GM12878 (cell line): Measurements from ENCODE around the gene ASAP3. TPM values are rescaled to one million over a fixed set of nuclear protein-coding genes. Genes with fewer than 3 reads are reported as not detected.

Source experiments
- ATAC-seq: fragments of 200-7000 bp; cut with Tn5 transposase; 3 replicates; pipeline ENCODE4 v1.9.1; 2020; ENCODE audit warnings: mild to moderate bottlenecking, moderate library complexity
- BruUV-seq: library from RNA; stranded (reverse); fragments of 400-500 nt; replicated peaks from 2 replicates; lab custom pipeline; 2021; lab: Mats Ljungman, UMichigan
- CTCF ChIA-PET: fragments of 300-600 bp; sonication (Branson Sonifier 250); formaldehyde crosslinking; extraction: SDS; loops from one replicate; lab custom pipeline; 2021; ENCODE audit warnings: inconsistent platforms; lab: Yijun Ruan, JAX
- POLR2A ChIA-PET: fragments of 350-600 bp; formaldehyde crosslinking; extraction: SDS; loops from one replicate; lab custom pipeline; 2021; ENCODE audit warnings: inconsistent platforms; lab: Charles Lee
- RAD21 ChIA-PET: fragments of 300-600 bp; sonication (Branson Sonifier 250); formaldehyde crosslinking; loops from one replicate; lab custom pipeline; 2023; ENCODE audit warnings: antibody characterized with exemption; ENCODE audit not compliant: unreplicated experiment; lab: Charles Lee
- SMC1A ChIA-PET: fragments of 300-600 bp; sonication (Branson Sonifier 250); formaldehyde crosslinking; loops from one replicate; lab custom pipeline; 2023; ENCODE audit not compliant: unreplicated experiment, uncharacterized antibody; lab: Charles Lee
- DNase-seq: peaks from one replicate; pipeline ENCODE4 v3.0.0-alpha.2; 2011; ENCODE audit warnings: low read depth, low spot score
- FAIRE-seq: peaks from 3 replicates; lab custom pipeline; 2011; peaks lifted over from hg19 to GRCh38; lab: Jason Lieb, UNC
- H2AFZ ChIP-seq: 2 replicates; pipeline ENCODE4 v1.6.0; 2011; ENCODE audit warnings: low read depth, low read length, control low read depth; ENCODE audit not compliant: control insufficient read depth
- H3K27ac ChIP-seq: 2 replicates; pipeline ENCODE4 v1.5.1; 2011; ENCODE audit warnings: control low read depth; ENCODE audit not compliant: control insufficient read depth, insufficient read depth
- H3K27me3 ChIP-seq, 2 experiments: replicated peaks in 1 of 2; 2 replicates each; pipeline versions ENCODE4 v1.6.0 to v1.6.1; 2011; ENCODE audit warnings: low read length in 1 of 2; ENCODE audit not compliant: control insufficient read depth in 2 of 2, insufficient read depth in 2 of 2
- H3K36me3 ChIP-seq, 2 experiments: 2 replicates each; pipeline ENCODE4 v1.5.1; 2011; ENCODE audit warnings: low read length in 1 of 2; ENCODE audit not compliant: control insufficient read depth in 2 of 2, insufficient read depth in 2 of 2
- H3K4me1 ChIP-seq: 2 replicates; pipeline ENCODE4 v1.6.1; 2011; ENCODE audit warnings: mild to moderate bottlenecking, low read length, moderate library complexity, mixed read lengths; ENCODE audit not compliant: control insufficient read depth, insufficient read depth
- H3K4me2 ChIP-seq: 2 replicates; pipeline ENCODE4 v1.6.0; 2011; ENCODE audit warnings: control low read depth; ENCODE audit not compliant: control insufficient read depth, insufficient read depth
- H3K4me3 ChIP-seq: fragments of 200-600 bp; sonication (generic); 2 replicates; pipeline ENCODE4 v1.5.1; 2016
- H3K79me2 ChIP-seq: 2 replicates; pipeline ENCODE4 v1.6.0; 2011; ENCODE audit warnings: low read length; ENCODE audit not compliant: control insufficient read depth, insufficient read depth
- H3K9ac ChIP-seq: 2 replicates; pipeline ENCODE4 v1.8.0; 2011; ENCODE audit warnings: low read length, control low read depth, mixed read lengths; ENCODE audit not compliant: control insufficient read depth, insufficient read depth
- H3K9me3 ChIP-seq: replicated peaks from 3 replicates; pipeline ENCODE4 v1.5.1; 2011; ENCODE audit warnings: mild to moderate bottlenecking, low read length; ENCODE audit not compliant: control insufficient read depth, insufficient read depth
- H4K20me1 ChIP-seq: 2 replicates; pipeline ENCODE4 v1.6.0; 2011; ENCODE audit not compliant: control insufficient read depth, insufficient read depth
- BCLAF1 ChIP-seq: fragments of 450-650 bp; IDR thresholded peaks from 2 replicates; pipeline ENCODE4 v1.6.1; 2017; ENCODE audit warnings: antibody characterized with exemption, mild to moderate bottlenecking, moderate library complexity
- CREM ChIP-seq: IDR thresholded peaks from 2 replicates; pipeline ENCODE4 v1.6.1; 2014; ENCODE audit warnings: antibody characterized with exemption, low read depth
- FOS ChIP-seq: IDR thresholded peaks from 3 replicates; pipeline ENCODE4 v1.6.1; 2011; ENCODE audit warnings: borderline replicate concordance; ENCODE audit not compliant: insufficient read length; ENCODE audit errors: extremely low read depth
- FOXM1 ChIP-seq: IDR thresholded peaks from 2 replicates; pipeline ENCODE4 v1.6.1; 2012; ENCODE audit warnings: low read depth, mild to moderate bottlenecking, inconsistent platforms, low read length, moderate library complexity
- GABPA ChIP-seq: IDR thresholded peaks from 2 replicates; pipeline ENCODE4 v1.6.1; 2014; ENCODE audit warnings: antibody characterized with exemption, low read depth, mild to moderate bottlenecking, inconsistent platforms
- IKZF2 ChIP-seq, 2 experiments: fragments of 450-650 bp; IDR thresholded peaks; 2 replicates each; pipeline ENCODE4 v1.6.1; 2017; ENCODE audit warnings: mild to moderate bottlenecking in 2 of 2, moderate library complexity in 2 of 2
- IRF5 ChIP-seq: fragments of 450-650 bp; IDR thresholded peaks from 2 replicates; pipeline ENCODE4 v1.6.1; 2017; ENCODE audit warnings: borderline replicate concordance
- KLF5 ChIP-seq: fragments of 450-650 bp; IDR thresholded peaks from 2 replicates; pipeline ENCODE4 v1.6.1; 2014; ENCODE audit warnings: mild to moderate bottlenecking; ENCODE audit not compliant: partially characterized antibody
- LARP7 ChIP-seq: fragments of 450-650 bp; IDR thresholded peaks from 2 replicates; pipeline ENCODE4 v1.6.1; 2017; ENCODE audit warnings: mild to moderate bottlenecking
- MYB ChIP-seq: fragments of 150-350 bp; IDR thresholded peaks from 2 replicates; pipeline ENCODE4 v1.6.1; 2014; ENCODE audit warnings: mild to moderate bottlenecking, low read depth, low read length, borderline replicate concordance
- NR2C2 ChIP-seq: IDR thresholded peaks from 2 replicates; pipeline ENCODE4 v1.6.1; 2011; ENCODE audit warnings: borderline replicate concordance, low read depth; ENCODE audit not compliant: control insufficient read depth, insufficient read length
- POLR2AphosphoS5 ChIP-seq: IDR thresholded peaks from 2 replicates; pipeline ENCODE4 v1.6.1; 2011; ENCODE audit warnings: mild to moderate bottlenecking, low read length, inconsistent platforms
- SREBF1 ChIP-seq: IDR thresholded peaks from 2 replicates; pipeline ENCODE4 v1.6.1; 2012; ENCODE audit warnings: mild to moderate bottlenecking, low read length
- SUZ12 ChIP-seq: fragments of 200-600 bp; sonication (generic); IDR thresholded peaks from one replicate; pipeline ENCODE4 v1.6.1; 2018; ENCODE audit warnings: antibody characterized with exemption, mild to moderate bottlenecking; ENCODE audit not compliant: unreplicated experiment
- WRNIP1 ChIP-seq: IDR thresholded peaks from 2 replicates; pipeline ENCODE4 v1.6.1; 2011; ENCODE audit warnings: low read depth, low read length, improper control_type of control experiment, borderline replicate concordance
- ZNF274 ChIP-seq: IDR thresholded peaks from one replicate; pipeline ENCODE4 v1.8.0; 2011; ENCODE audit not compliant: insufficient read length, insufficient read depth
- WGBS: methylation state at CpG from one replicate; pipeline ENCODE4 v1.1.6; 2016; ENCODE audit warnings: low lambda C conversion rate; ENCODE audit not compliant: insufficient replicate concordance, insufficient coverage; ENCODE audit errors: missing lambda C conversion rate; 5-methylcytosine and 5-hydroxymethylcytosine counted together
- in situ Hi-C: fragments of 300-500 bp; cut with MboI; formaldehyde crosslinking; loops from 9 replicates; pipeline ENCODE4 v1.14.3; 2018; ENCODE audit warnings: mixed read lengths
- intact Hi-C: fragments of 100-400 bp; cut with micrococcal nuclease; formaldehyde crosslinking; loops from one replicate; pipeline ENCODE4 v1.14.2; 2022; ENCODE audit not compliant: unreplicated experiment
- polyA plus RNA-seq, 11 experiments: library from polyadenylated mRNA; depleted of rRNA in 4 of 11; unstranded in 6 of 11; stranded (reverse) in 5 of 11; fragments of >200 nt; fragmentation: Nextera tagmentation in 4 of 11; fragmentation: Illumina TruSeq in 1 of 11; extraction: Ambion mirVana in 4 of 11; extraction: Trizol in 1 of 11; gene quantifications; 1 replicate in 1 of 11; 2 replicates in 10 of 11; pipeline versions ENCODE4 v1.2.1 to v1.2.3, GENCODE V29; 2011 to 2016; ENCODE audit warnings: inconsistent platforms in 2 of 11, missing spikeins in 2 of 11, low read depth in 1 of 11
- total RNA-seq, 4 experiments: library from RNA; depleted of rRNA in 3 of 4; stranded (reverse); fragments of >200 nt in 3 of 4; fragmentation: Illumina TruSeq in 1 of 4; extraction: Trizol in 1 of 4; gene quantifications; 2 replicates each; pipeline versions ENCODE4 v1.2.1 to v1.2.3, GENCODE V29; 2013 to 2021

Gene ASAP3
- total and polyA plus RNA-seq, 10 of the 15 experiments (the other 5 are each of a cell fraction or from before 2014, with no cell fraction given) = 0.04 to 0.92 (median 0.34) TPM; not detected in 1

GRCh38 chr1:23533246-23534023 lies 49.5 kb upstream of the ASAP3 start:
- in situ Hi-C loops (loop anchor here (5.0 kb wide), 1 partner anchor 36 kb away; no protein-coding TSS in a partner anchor), intact Hi-C loops (no loop called here)
- Histone ChIP-seq H3K27me3 (no peaks in the 10 kb centered on the region), H3K4me2 (peak overlapping the region; percentile 69), H3K4me1 (peaks cover 39% of the 10 kb centered on the region), H3K9ac (no peak overlapping the region; the same call in 1 of the 2 replicates), H3K79me2 (peaks cover 24% of the 10 kb centered on the region), H3K9me3 (no peaks in the 10 kb centered on the region), H3K4me3 (no peak overlapping the region), H4K20me1 (no peaks in the 10 kb centered on the region), H3K36me3 (no peaks in the 10 kb centered on the region), H3K27ac (0 out of 2 replicates have a peak overlapping the region, but pooled peaks have one; percentile 11), H2AFZ (no peak overlapping the region)
- no TSS peak for BruUV-seq
- ChIA-PET POLR2A (no interaction called here), SMC1A (interaction anchor here (1.2 to 14.8 kb wide), 3 partner anchors 9 to 36 kb away, joined by 7 to 258 read pairs (median 201); no protein-coding TSS in a partner anchor), RAD21 (interaction anchor here (0.8 to 4.1 kb wide), 6 partner anchors 8 to 104 kb away, joined by 3 to 30 read pairs (median 4); no protein-coding TSS in a partner anchor), CTCF (interaction anchor here (1.1 to 28.3 kb wide), 4 partner anchors 18 to 104 kb away, joined by 3 to 784 read pairs (median 8); no protein-coding TSS in a partner anchor)
- ATAC-seq = peak; percentile 2
- FAIRE-seq = no peak
- WGBS = 17% methylated on average over 6 of the region's 6 CpGs
- DNase-seq = no peak
- TF ChIP-seq POLR2AphosphoS5 = no peak
- TF ChIP-seq FOS = no peak
- no peak for TF ChIP-seq SUZ12
- TF ChIP-seq MYB = no peak
- TF ChIP-seq ZNF274 = no peak
- no peak for TF ChIP-seq LARP7
- TF ChIP-seq IRF5 = no peak
- TF ChIP-seq NR2C2 = no peak
- TF ChIP-seq GABPA = 0 out of 2 replicates have a peak, but pooled peaks have one; percentile 48
- peak in 1 of 2 experiments; percentile 35; a peak in 1 of 4 replicates for TF ChIP-seq IKZF2 (IDR thresholded peaks at IDR 0.05)
- TF ChIP-seq BCLAF1 = no peak
- TF ChIP-seq CREM = peak; percentile 69
- no peak for TF ChIP-seq WRNIP1
- TF ChIP-seq SREBF1 = no peak
- TF ChIP-seq KLF5 = no peak
- TF ChIP-seq FOXM1 = peak; percentile 74; the same call in 1 of the 2 replicates
